ENCODE measurements around the gene VAV3.

- TF ChIP-seq CTCF (IDR thresholded peaks at IDR 0.05) (no peak), POLR2A (IDR thresholded peaks at IDR 0.05) (no peak)
Observed at GRCh38 chr1:107943694-107944093, 21.3 kb downstream of the VAV3 start.
